GM23248 (cell line): ENCODE results near the gene PRPS2. TPM values are rescaled to one million over a fixed set of nuclear protein-coding genes. Genes with fewer than 3 reads are reported as not detected.

Experiments used
- DNase-seq: peaks from one replicate; pipeline ENCODE4 v3.0.0-alpha.2; 2015
- H2AFZ ChIP-seq: fragments of 200-600 bp; sonication (generic); 2 replicates; pipeline ENCODE4 v1.6.1; 2016; ENCODE audit warnings: antibody characterized with exemption
- H3F3A ChIP-seq: fragments of 200-600 bp; sonication (generic); 2 replicates; pipeline ENCODE4 v1.6.1; 2016; ENCODE audit warnings: mild to moderate bottlenecking, antibody characterized with exemption, mixed run types; ENCODE audit not compliant: insufficient read depth
- H3K27ac ChIP-seq: fragments of 200-600 bp; sonication (generic); 2 replicates; pipeline ENCODE4 v1.5.1; 2016; ENCODE audit warnings: mild to moderate bottlenecking
- H3K27me3 ChIP-seq: fragments of 200-600 bp; sonication (generic); replicated peaks from 2 replicates; pipeline ENCODE4 v1.6.1; 2016; ENCODE audit warnings: mild to moderate bottlenecking; ENCODE audit not compliant: insufficient read depth
- H3K36me3 ChIP-seq: fragments of 200-600 bp; sonication (generic); 2 replicates; pipeline ENCODE4 v1.6.1; 2016; ENCODE audit warnings: low read depth, mild to moderate bottlenecking
- H3K4me1 ChIP-seq: fragments of 200-600 bp; sonication (generic); 2 replicates; pipeline ENCODE4 v1.6.1; 2016; ENCODE audit warnings: mild to moderate bottlenecking; ENCODE audit not compliant: insufficient read depth
- H3K4me2 ChIP-seq: fragments of 200-600 bp; sonication (generic); one replicate; pipeline ENCODE4 v1.6.1; 2016; ENCODE audit warnings: mild to moderate bottlenecking; ENCODE audit not compliant: unreplicated experiment
- H3K4me3 ChIP-seq: fragments of 200-600 bp; sonication (generic); 2 replicates; pipeline ENCODE4 v1.5.1; 2016; ENCODE audit warnings: mild to moderate bottlenecking
- H3K79me2 ChIP-seq: fragments of 200-600 bp; sonication (generic); 2 replicates; pipeline ENCODE4 v1.6.1; 2016; ENCODE audit warnings: mild to moderate bottlenecking; ENCODE audit not compliant: insufficient read depth
- H3K9ac ChIP-seq: fragments of 200-600 bp; sonication (generic); 2 replicates; pipeline ENCODE4 v1.6.1; 2016; ENCODE audit warnings: mild to moderate bottlenecking
- H3K9me2 ChIP-seq: fragments of 200-600 bp; sonication (generic); 2 replicates; pipeline ENCODE4 v1.6.1; 2016; ENCODE audit warnings: mixed run types, mild to moderate bottlenecking, moderate library complexity; ENCODE audit not compliant: insufficient read depth
- H3K9me3 ChIP-seq: fragments of 200-600 bp; sonication (generic); one replicate; pipeline ENCODE4 v1.6.1; 2017; ENCODE audit warnings: low read depth
- H4K20me1 ChIP-seq: fragments of 200-600 bp; sonication (generic); 2 replicates; pipeline ENCODE4 v1.6.0; 2016; ENCODE audit not compliant: insufficient read depth
- EZH2 ChIP-seq: fragments of 200-600 bp; sonication (generic); IDR thresholded peaks from 2 replicates; pipeline ENCODE4 v1.6.1; 2018; ENCODE audit warnings: antibody characterized with exemption, mild to moderate bottlenecking; ENCODE audit not compliant: insufficient read depth, poor library complexity, severe bottlenecking
- EZH2phosphoT487 ChIP-seq: fragments of 200-600 bp; sonication (generic); IDR thresholded peaks from 2 replicates; pipeline ENCODE4 v1.6.1; 2018; ENCODE audit warnings: antibody characterized with exemption, moderate library complexity, mild to moderate bottlenecking, low read depth; ENCODE audit not compliant: insufficient read depth
- WGBS, 2 experiments: methylation state at CpG; one replicate each; pipeline ENCODE4 v1.1.6; 2015 to 2017; ENCODE audit warnings: low lambda C conversion rate in 2 of 2, low coverage in 1 of 2; ENCODE audit errors: missing lambda C conversion rate in 2 of 2; 5-methylcytosine and 5-hydroxymethylcytosine counted together
- in situ Hi-C: fragments of 300-500 bp; cut with MboI; formaldehyde crosslinking; loops from 2 replicates; pipeline ENCODE4 v1.15.0; 2020
- polyA plus RNA-seq: library from polyadenylated mRNA; unstranded; fragments of >200 nt; fragmentation: Nextera tagmentation; extraction: Ambion mirVana; gene quantifications from 2 replicates; pipeline ENCODE4 v1.2.1, GENCODE V29; 2016
- total RNA-seq: library from RNA; depleted of rRNA; stranded (reverse); fragments of >200 nt; shearing (Covaris generic); gene quantifications from 2 replicates; pipeline ENCODE4 v1.2.3, GENCODE V29; 2014

Gene PRPS2
- total and polyA plus RNA-seq, 2 experiments from 2014 or later: 20.6 to 22.5 TPM

DNA sequence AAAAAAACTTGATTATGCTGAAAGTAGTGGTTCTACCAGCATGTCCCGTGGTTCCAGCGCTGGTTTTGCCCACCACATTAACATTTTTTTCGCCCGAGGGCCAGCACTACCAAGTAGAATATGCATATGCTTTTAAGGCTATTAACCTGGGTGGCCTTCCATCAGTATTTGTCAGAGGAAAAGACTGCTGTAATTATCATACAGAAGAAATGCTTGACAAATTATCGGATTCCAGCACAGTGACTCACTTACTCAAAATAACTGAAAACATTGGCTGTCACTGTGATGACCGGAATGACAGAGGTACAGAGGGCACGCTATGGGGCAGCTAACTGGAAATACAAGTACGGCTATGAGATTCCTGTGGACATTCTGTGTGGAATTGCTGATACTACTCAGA is 34.6 kb downstream of the PRPS2 start:
- Histone ChIP-seq H3K27ac (no peak overlapping the region), H3K4me1 (no peaks in the 10 kb centered on the region), H3K27me3 (no peaks in the 10 kb centered on the region), H3K9me3 (no peaks in the 10 kb centered on the region), H2AFZ (no peak overlapping the region), H3F3A (no peaks in the 10 kb centered on the region), H3K36me3 (no peaks in the 10 kb centered on the region), H3K9ac (no peak overlapping the region), H3K4me3 (no peak overlapping the region), H3K79me2 (no peaks in the 10 kb centered on the region), H4K20me1 (no peaks in the 10 kb centered on the region), H3K9me2 (no peaks in the 10 kb centered on the region), H3K4me2 (no peak overlapping the region)
- TF ChIP-seq EZH2 (no peak), EZH2phosphoT487 (no peak)
- no peak for DNase-seq
- WGBS, 2 experiments: 94 to 97% methylated on average over 8 of the region's 8 CpGs
- in situ Hi-C loops: no loop called here

DNA sequence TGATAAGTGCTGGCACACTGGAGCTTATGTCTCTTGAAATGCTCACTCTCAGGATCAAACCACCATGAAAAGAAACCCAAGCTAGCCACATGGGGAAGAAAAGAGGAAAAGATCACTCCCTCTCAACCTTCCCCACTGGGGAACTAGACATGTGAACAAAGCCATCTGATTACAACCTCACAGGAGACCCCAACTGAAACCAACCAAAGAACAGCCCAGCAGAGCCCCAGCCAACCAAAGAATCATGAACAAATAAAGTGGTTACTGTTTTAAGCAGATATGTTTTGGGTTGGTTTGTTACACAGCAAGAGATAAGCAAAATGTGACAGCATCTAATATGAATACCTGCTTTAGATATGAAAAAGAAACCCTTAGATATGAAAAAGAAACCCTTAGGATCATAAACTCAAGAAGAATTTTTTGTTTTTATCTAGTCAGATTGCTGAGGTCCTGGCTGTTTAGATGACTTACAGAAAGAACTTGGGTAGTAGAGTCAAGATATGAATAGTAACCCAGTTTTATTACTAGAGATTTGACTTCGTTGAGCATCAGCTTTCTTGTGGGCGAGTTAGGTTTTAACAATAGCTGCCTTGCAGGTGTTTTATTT is 52.0 kb downstream of the PRPS2 start:
- DNase-seq: no peak
- Histone ChIP-seq H3K27me3 (no peaks in the 10 kb centered on the region), H3K79me2 (no peaks in the 10 kb centered on the region), H3K4me2 (no peak overlapping the region), H3K36me3 (no peaks in the 10 kb centered on the region), H3K9ac (no peak overlapping the region), H3F3A (no peaks in the 10 kb centered on the region), H3K9me2 (no peaks in the 10 kb centered on the region), H3K27ac (no peak overlapping the region), H4K20me1 (no peaks in the 10 kb centered on the region), H2AFZ (no peak overlapping the region), H3K9me3 (no peaks in the 10 kb centered on the region), H3K4me3 (no peak overlapping the region), H3K4me1 (no peaks in the 10 kb centered on the region)
- in situ Hi-C loops: no loop called here
- WGBS, 2 experiments: 33 to 49% methylated on average over 2 of the region's 2 CpGs
- TF ChIP-seq EZH2 (no peak), EZH2phosphoT487 (no peak)

DNA sequence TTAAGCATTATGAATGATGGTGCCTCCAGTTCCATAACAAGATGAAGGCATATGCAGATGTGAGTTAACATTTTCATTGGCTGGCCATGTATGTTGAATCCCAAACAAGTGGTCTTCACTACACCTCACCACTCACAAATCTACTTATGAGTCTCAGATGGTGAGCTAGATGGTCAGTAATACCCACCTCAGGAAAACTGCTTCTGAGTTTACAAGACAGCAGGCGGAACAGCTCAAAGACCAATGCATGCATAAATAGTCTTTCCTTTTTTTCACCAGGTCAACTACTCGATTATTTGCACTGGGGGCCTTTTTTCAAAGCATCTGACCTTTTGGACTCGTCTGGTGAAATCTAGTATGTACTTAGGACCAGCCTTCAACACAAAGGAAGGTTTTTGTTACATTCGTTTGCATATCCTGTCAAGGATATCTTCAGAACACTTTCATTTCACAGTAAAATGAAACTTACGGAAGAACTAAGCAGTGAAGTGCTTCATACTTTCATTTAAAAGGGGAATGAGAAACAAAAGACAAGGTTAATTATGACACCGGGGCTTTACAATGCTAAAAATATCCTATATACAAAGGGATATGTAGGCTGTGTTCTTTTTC is 52.6 kb downstream of the PRPS2 start:
- Histone ChIP-seq H3K4me2 (no peak overlapping the region), H3K27me3 (no peaks in the 10 kb centered on the region), H3K9me3 (no peaks in the 10 kb centered on the region), H3K9me2 (no peaks in the 10 kb centered on the region), H3K9ac (no peak overlapping the region), H3K27ac (no peak overlapping the region), H3K36me3 (no peaks in the 10 kb centered on the region), H3K4me3 (no peak overlapping the region), H3K4me1 (no peaks in the 10 kb centered on the region), H4K20me1 (no peaks in the 10 kb centered on the region), H2AFZ (no peak overlapping the region), H3F3A (no peaks in the 10 kb centered on the region), H3K79me2 (no peaks in the 10 kb centered on the region)
- in situ Hi-C loops: no loop called here
- WGBS, 2 experiments: 13 to 18% methylated on average over 6 of the region's 6 CpGs
- no peak for DNase-seq
- TF ChIP-seq EZH2phosphoT487: no peak
- no peak for TF ChIP-seq EZH2

DNA sequence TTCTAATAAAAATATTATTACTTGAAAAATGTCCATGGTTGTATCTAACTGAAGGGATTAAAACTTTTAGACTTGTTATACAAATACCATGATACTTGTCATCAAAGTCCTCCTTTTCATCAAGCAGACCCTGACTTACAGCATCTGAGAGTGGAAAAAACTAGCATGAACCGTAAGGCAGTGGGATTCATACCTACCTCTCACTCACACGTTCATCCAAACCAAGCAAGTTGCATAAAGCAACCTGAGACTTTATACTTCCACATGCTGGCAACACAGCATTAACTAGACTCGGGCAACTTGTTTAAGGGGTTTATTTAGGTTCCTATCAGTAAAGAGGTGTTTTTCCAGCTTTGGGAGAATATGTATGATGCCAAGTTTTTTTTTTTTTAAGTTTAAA is 53.1 kb downstream of the PRPS2 start:
- Histone ChIP-seq H4K20me1 (no peaks in the 10 kb centered on the region), H3K27ac (no peak overlapping the region), H3K9me2 (no peaks in the 10 kb centered on the region), H3K36me3 (no peaks in the 10 kb centered on the region), H2AFZ (no peak overlapping the region), H3K79me2 (no peaks in the 10 kb centered on the region), H3K4me1 (no peaks in the 10 kb centered on the region), H3K9ac (no peak overlapping the region), H3K27me3 (no peaks in the 10 kb centered on the region), H3K4me2 (no peak overlapping the region), H3K9me3 (no peaks in the 10 kb centered on the region), H3K4me3 (no peak overlapping the region), H3F3A (no peaks in the 10 kb centered on the region)
- no peak for DNase-seq
- 23 to 27% methylated on average over 3 of the region's 3 CpGs for WGBS, 2 experiments
- in situ Hi-C loops: no loop called here
- no peak for TF ChIP-seq EZH2
- no peak for TF ChIP-seq EZH2phosphoT487
